CD4-positive, alpha-beta T cell treated with Interleukin-15 for 1 hour (primary cell): ENCODE data around the gene OSBP2.
A peak's percentile ranks its signal among the peaks of the same experiment; 100 is the strongest.

Experiments
- DNase-seq: peaks from one replicate; pipeline ENCODE4 v3.0.0-alpha.2; 2020

OSBP2 gene

GRCh38 chr22:30919973-30920372 lies 225.3 kb downstream of the OSBP2 start:
- DNase-seq: no peak

DNA sequence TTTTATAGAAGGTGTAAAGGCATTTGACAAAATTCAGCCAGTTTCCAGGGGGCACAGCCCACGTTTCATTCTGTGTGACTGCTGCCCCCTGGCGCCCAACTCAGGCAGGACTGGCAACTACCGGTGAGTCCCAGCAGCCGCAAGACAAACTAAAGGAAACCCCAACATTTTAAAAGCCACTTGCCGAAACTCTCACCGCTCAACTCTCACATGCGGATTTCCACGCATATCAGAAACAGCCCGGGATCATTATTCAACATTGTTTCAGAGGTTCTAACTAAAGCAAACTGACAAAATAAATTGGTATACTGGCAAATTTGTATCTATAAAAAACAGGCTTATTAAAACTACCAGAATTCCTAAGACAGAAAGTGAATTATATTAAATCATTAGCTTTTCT lies 225.7 kb downstream of the OSBP2 start:
- peak; percentile 79 for DNase-seq

DNA sequence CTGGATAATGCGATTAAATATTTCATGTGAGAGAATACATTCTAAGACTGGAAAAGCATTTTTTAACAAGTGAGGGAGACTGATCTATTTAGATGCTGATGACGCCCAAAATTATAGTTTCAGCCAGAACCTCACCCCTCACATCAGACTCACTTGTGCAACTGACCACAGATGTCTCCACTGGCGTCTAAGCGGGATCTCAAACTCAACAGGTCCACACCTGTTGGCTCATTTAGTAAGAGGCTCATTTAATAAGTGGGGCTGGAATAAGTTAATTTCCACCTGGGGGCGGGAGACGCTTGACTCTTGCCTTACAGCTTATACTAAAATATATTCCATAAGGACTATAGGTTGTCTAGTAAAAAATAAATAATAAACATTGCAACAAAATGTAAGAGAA lies 226.4 kb downstream of the OSBP2 start:
- DNase-seq: no peak

- peak; percentile 90 for DNase-seq
Measured at GRCh38 chr22:30922151-30922611, 227.5 kb downstream of the OSBP2 start.

- DNase-seq: no peak
Measured at GRCh38 chr22:30923168-30923900, 228.7 kb downstream of the OSBP2 start.

DNA sequence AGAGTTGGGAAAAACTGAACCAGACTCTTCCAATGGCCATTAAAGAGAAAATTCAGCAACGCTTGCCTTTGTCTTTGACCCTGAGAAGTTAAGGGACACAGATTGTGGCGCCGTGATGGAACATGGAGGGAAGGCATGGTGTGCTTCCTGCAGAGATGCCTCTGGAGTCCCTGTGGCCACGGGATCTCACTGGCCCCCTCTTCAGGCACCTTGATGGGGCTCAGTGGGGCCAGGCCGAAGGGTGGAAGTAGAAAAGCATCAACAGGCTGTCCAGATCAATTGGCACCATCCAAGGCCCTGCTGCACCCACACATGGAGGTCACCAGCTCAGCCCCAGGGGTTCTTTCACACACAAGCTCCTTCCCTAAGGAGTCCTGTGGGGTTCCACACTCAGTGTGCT lies 231.0 kb downstream of the OSBP2 start:
- no peak for DNase-seq

GRCh38 chr22:30926706-30927105 lies 232.0 kb downstream of the OSBP2 start:
- no peak for DNase-seq

DNA sequence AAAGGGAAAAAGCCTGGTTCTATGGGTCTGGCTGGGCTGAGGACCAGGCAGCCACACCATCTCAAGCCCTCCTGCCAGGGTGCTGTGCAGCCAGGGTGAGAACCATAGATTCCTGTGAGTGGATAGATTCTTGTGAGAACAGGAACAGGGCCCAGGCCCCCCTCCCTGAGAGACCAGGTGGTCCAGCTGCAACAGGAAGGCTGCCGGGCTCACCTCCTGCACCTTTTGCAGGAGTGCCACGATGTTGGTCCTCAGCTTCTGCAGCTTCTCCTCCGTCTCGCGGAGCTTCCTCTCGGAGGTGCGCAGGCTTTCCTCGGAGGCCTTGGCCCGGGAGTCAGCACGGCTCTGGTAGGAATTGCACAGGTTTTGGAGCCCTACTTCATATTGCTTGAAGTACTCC lies 233.1 kb downstream of the OSBP2 start:
- no peak for DNase-seq

DNA sequence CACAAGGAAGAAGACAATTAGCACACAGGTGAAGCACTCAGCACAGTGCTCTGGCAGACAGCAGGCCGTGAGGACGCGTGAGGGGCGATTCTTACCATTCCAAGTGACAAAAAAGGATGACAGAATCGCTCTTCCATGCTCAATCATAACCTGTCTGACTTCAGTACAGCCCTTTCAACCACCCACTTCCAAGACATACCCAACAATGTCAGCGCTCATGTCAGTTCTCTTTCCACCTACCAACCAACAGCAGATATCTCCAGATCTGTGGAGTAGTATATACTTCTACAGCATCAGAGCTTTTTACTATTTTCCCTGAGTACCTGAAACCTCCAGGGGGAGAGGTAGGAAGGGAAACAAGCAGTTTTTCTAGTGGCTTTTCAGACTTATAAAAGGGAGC lies 233.7 kb downstream of the OSBP2 start:
- DNase-seq: no peak

GRCh38 chr22:30930228-30930627 lies 235.6 kb downstream of the OSBP2 start:
- no peak for DNase-seq

GRCh38 chr22:30931541-30932300 lies 237.0 kb downstream of the OSBP2 start:
- DNase-seq: no peak

GRCh38 chr22:30932661-30933060 lies 238.0 kb downstream of the OSBP2 start:
- DNase-seq: no peak

GRCh38 chr22:30933457-30933856 lies 238.8 kb downstream of the OSBP2 start:
- DNase-seq: no peak

DNA sequence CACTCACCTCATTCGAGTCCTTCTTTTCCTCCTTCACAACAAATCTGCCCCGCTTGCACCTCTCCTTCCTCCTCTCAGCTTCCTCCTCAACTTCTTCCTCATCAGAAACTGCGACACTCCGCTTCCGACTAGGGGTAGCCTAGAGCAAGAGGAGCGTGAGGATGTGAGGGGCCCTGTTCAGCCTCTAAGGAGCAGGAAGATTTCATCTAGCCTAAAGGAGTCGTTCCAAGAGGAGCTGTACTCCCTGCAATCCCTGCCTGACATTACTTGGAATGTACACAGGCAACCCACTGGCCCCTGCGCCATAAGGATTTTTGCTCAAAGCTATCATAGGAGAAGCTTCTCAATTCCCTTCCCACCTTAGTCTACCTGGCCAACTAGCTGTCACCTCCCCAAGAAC lies 239.4 kb downstream of the OSBP2 start:
- DNase-seq: no peak

- peak; percentile 26 for DNase-seq
Measured at GRCh38 chr22:30940685-30941362, 246.2 kb downstream of the OSBP2 start.

- no peak for DNase-seq
Measured at GRCh38 chr22:30941363-30941740, 246.7 kb downstream of the OSBP2 start.

DNA sequence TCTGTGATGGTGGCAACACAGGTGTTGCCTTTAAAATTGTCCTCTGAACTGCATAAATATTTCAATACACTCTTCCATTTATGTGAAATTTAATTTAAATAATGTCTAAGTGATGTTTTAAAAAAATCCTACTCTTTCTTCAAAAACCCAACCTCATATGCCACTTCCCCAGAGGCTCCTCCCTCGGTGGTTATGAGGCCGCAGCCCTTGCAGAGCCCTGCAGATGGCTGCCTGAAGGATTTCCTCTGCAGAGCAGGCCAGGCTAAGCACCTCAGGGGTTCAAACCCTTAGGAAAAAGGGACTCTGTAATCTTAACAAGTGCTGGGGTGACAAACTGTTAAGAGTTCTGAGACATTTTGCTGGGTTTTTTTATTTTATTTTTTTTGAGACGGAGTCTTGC lies 248.7 kb downstream of the OSBP2 start:
- peak; percentile 38 for DNase-seq

- no peak for DNase-seq
Measured at GRCh38 chr22:30944986-30945385, 250.3 kb downstream of the OSBP2 start.

- no peak for DNase-seq
Measured at GRCh38 chr22:30945653-30946052, 251.0 kb downstream of the OSBP2 start.

DNA sequence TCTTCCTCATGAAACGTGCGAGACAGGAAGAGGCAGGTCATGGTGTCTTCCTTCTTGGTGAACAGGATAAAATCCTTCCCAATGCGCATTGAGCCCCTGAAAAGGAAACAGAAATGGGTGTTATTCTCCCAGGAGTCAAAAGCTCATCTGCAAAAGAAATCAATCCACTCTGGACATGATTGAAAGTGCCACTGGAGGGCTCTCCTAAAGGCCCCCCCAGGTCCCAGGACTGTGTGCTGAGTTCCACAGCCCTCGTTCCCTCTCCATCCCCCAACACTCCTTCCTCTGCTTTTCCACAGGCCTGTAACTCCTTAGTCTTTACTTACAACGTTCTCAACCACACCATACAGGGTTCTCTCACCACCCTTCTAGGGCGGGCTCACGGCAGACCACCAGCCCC lies 251.7 kb downstream of the OSBP2 start:
- DNase-seq: no peak

DNA sequence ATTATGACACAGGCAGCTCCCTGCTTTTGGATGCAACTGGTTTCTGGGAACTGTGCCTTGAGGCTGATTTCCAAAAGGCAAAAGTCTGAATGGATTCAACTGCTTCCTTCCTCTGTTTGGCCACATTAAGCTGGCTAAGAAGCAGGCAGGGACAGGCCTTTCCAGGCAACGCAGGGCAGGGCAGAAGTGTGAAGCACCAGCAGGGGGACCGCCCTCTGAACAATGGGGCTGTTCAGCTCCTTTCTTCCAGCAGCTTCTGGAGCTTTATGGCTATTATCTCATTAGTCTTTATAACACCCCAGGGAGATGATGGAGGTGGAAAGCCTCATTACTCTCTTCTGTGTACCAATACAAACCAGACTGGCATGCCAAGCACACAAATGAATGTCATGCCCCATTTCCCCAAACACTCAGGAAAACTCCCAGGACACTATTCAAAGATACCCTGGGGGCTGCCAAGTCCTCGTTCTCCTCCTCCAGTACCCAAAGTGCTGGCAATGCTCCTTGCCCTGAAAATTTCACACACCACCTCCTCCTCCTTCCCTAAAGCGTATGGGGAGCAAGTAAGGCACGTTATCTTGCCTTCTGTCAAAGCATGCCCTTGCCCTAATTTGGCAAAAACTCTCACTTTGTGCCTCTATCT lies 252.6 kb downstream of the OSBP2 start:
- DNase-seq: no peak

- DNase-seq: no peak
Measured at GRCh38 chr22:30947816-30948454, 253.3 kb downstream of the OSBP2 start.

- DNase-seq: no peak
Measured at GRCh38 chr22:30948930-30949342, 254.3 kb downstream of the OSBP2 start.
